Endodermal cell (in vitro differentiated cells): ENCODE data around the gene KIF6. TPM values are rescaled to one million over a fixed set of nuclear protein-coding genes. Genes with fewer than 3 reads are reported as not detected.

Experiments
- DNase-seq: peaks from one replicate; pipeline ENCODE4 v3.0.0-alpha.2; 2017
- H3K27ac ChIP-seq: 2 replicates; pipeline ENCODE4 v1.5.1; 2013; ENCODE audit warnings: mild to moderate bottlenecking, low read depth, low read length, moderate library complexity
- H3K27me3 ChIP-seq: 2 replicates; pipeline ENCODE4 v1.6.1; 2013; ENCODE audit warnings: mild to moderate bottlenecking, low read length, moderate library complexity; ENCODE audit not compliant: insufficient read depth, control insufficient read depth, poor library complexity, severe bottlenecking
- H3K36me3 ChIP-seq: 2 replicates; pipeline ENCODE4 v1.7.0; 2013; ENCODE audit warnings: mild to moderate bottlenecking, low read length, moderate library complexity; ENCODE audit not compliant: control insufficient read depth, insufficient read depth
- H3K4me1 ChIP-seq: one replicate; pipeline ENCODE4 v1.7.0; 2013; ENCODE audit warnings: low read length; ENCODE audit not compliant: control insufficient read depth, insufficient read depth
- H3K4me3 ChIP-seq: 2 replicates; pipeline ENCODE4 v1.5.1; 2013; ENCODE audit warnings: mild to moderate bottlenecking, low read length, moderate library complexity
- H3K9ac ChIP-seq: 2 replicates; pipeline ENCODE4 v1.6.1; 2013; ENCODE audit warnings: mild to moderate bottlenecking, low read length, moderate library complexity; ENCODE audit not compliant: poor library complexity, severe bottlenecking; ENCODE audit errors: extremely low read depth
- H3K9me3 ChIP-seq: 2 replicates; pipeline ENCODE4 v1.6.1; 2013; ENCODE audit warnings: mild to moderate bottlenecking, low read length, moderate library complexity; ENCODE audit not compliant: control insufficient read depth
- H3K27ac Mint-ChIP-seq: 2 replicates; pipeline ENCODE4 v1.8.0; 2020; ENCODE audit warnings: mixed read lengths
- H3K27me3 Mint-ChIP-seq: 2 replicates; pipeline ENCODE4 v1.8.0; 2021; ENCODE audit warnings: mild to moderate bottlenecking, mixed read lengths; ENCODE audit not compliant: insufficient read depth
- H3K36me3 Mint-ChIP-seq: 2 replicates; pipeline ENCODE4 v1.8.0; 2020; ENCODE audit warnings: low read depth, mixed read lengths
- H3K4me1 Mint-ChIP-seq: 2 replicates; pipeline ENCODE4 v1.8.0; 2020; ENCODE audit warnings: mixed read lengths
- H3K4me3 Mint-ChIP-seq: 2 replicates; pipeline ENCODE4 v1.8.0; 2020; ENCODE audit warnings: mild to moderate bottlenecking, moderate library complexity, mixed read lengths
- H3K9me3 Mint-ChIP-seq: 2 replicates; pipeline ENCODE4 v1.8.0; 2020; ENCODE audit warnings: mild to moderate bottlenecking, mixed read lengths
- CTCF ChIP-seq: fragments of 200-600 bp; sonication (generic); conservative IDR thresholded peaks from 2 replicates; pipeline ENCODE4 v1.5.0; 2021; ENCODE audit warnings: antibody characterized with exemption, mild to moderate bottlenecking
- WGBS, 2 experiments: methylation state at CpG; one replicate each; pipeline versions ENCODE4 v1.1.5 to v1.1.7; 2013; ENCODE audit warnings: missing lambda C conversion rate in 2 of 2, mixed read lengths in 1 of 2; ENCODE audit not compliant: insufficient coverage in 1 of 2, insufficient read length in 1 of 2; 5-methylcytosine and 5-hydroxymethylcytosine counted together
- total RNA-seq, 2 donors: library from RNA; stranded (reverse); fragmentation: NEBNext Ultra II Directional in 1 of 2; extraction: Animal tissue kit (Norgen Biotek cat#: 25700) in 1 of 2; gene quantifications; 2 replicates in 1 of 2; 3 replicates in 1 of 2; pipeline ENCODE4 v1.2.1, GENCODE V29; 2021

Gene KIF6
- total RNA-seq, 2 donors from 2014 or later: 0.62 to 1.1 TPM

- no peak for TF ChIP-seq CTCF
- 88% methylated on average over 29 to 30 of the region's 30 CpGs for WGBS, 2 experiments
- Mint-ChIP-seq H3K36me3 (no peaks in the 10 kb centered on the region), H3K4me1 (peaks cover 5% of the 10 kb centered on the region), H3K27ac (no peak overlapping the region), H3K4me3 (no peak overlapping the region), H3K9me3 (no peaks in the 10 kb centered on the region), H3K27me3 (peaks cover 17% of the 10 kb centered on the region)
- Histone ChIP-seq H3K27me3 (peaks cover 6% of the 10 kb centered on the region), H3K4me3 (no peak overlapping the region), H3K9me3 (no peaks in the 10 kb centered on the region), H3K9ac (no peak overlapping the region), H3K27ac (no peak overlapping the region), H3K4me1 (no peaks in the 10 kb centered on the region), H3K36me3 (no peaks in the 10 kb centered on the region)
- no peak for DNase-seq
Observed at GRCh38 chr6:39303425-39304153, 421.6 kb downstream of the KIF6 start.

- DNase-seq: peak; percentile 97
- peak; percentile 90 for TF ChIP-seq CTCF
- Histone ChIP-seq H3K27me3 (peaks cover 6% of the 10 kb centered on the region), H3K4me1 (no peaks in the 10 kb centered on the region), H3K27ac (no peak overlapping the region), H3K36me3 (no peaks in the 10 kb centered on the region), H3K4me3 (no peak overlapping the region), H3K9me3 (no peaks in the 10 kb centered on the region), H3K9ac (no peak overlapping the region)
- H3K9me3 Mint-ChIP-seq: no peaks in the 10 kb centered on the region
- H3K4me3 Mint-ChIP-seq: no peak overlapping the region
- no peak overlapping the region for H3K27ac Mint-ChIP-seq
- peaks cover 17% of the 10 kb centered on the region for H3K27me3 Mint-ChIP-seq
- 11 to 35% methylated on average over 5 to 11 of the region's 11 CpGs for WGBS, 2 experiments
- no peaks in the 10 kb centered on the region for H3K36me3 Mint-ChIP-seq
- peaks cover 7% of the 10 kb centered on the region for H3K4me1 Mint-ChIP-seq
Observed at GRCh38 chr6:39302669-39303424, 422.4 kb downstream of the KIF6 start.

GRCh38 chr6:39302011-39302410 is 423.2 kb downstream of the KIF6 start:
- WGBS, 2 experiments: 86 to 91% methylated on average over 1 to 2 of the region's 2 CpGs
- no peak for DNase-seq
- no peak overlapping the region for H3K9ac ChIP-seq

More at GRCh38 chr6:39302011-39302410, 423.2 kb downstream of the KIF6 start:
- Histone ChIP-seq H3K27me3 (peaks cover 1% of the 10 kb centered on the region), H3K36me3 (no peaks in the 10 kb centered on the region), H3K9me3 (no peaks in the 10 kb centered on the region), H3K4me1 (no peaks in the 10 kb centered on the region), H3K4me3 (no peak overlapping the region), H3K27ac (no peak overlapping the region)
- no peaks in the 10 kb centered on the region for H3K9me3 Mint-ChIP-seq
- peaks cover 11% of the 10 kb centered on the region for H3K4me1 Mint-ChIP-seq
- H3K27me3 Mint-ChIP-seq: peaks cover 13% of the 10 kb centered on the region
- no peaks in the 10 kb centered on the region for H3K36me3 Mint-ChIP-seq
- no peak overlapping the region for H3K27ac Mint-ChIP-seq
- no peak for TF ChIP-seq CTCF
- H3K4me3 Mint-ChIP-seq: no peak overlapping the region
